GM18519 (cell line): ENCODE data around the gene CHCHD6.

Experiments used
- ATAC-seq: cut with Tn5 transposase; IDR thresholded peaks from one replicate; pipeline ENCODE4 v1.9.1; 2021; ENCODE audit warnings: mild to moderate bottlenecking, moderate library complexity; ENCODE audit not compliant: unreplicated experiment, low FRiP score

Gene CHCHD6

DNA sequence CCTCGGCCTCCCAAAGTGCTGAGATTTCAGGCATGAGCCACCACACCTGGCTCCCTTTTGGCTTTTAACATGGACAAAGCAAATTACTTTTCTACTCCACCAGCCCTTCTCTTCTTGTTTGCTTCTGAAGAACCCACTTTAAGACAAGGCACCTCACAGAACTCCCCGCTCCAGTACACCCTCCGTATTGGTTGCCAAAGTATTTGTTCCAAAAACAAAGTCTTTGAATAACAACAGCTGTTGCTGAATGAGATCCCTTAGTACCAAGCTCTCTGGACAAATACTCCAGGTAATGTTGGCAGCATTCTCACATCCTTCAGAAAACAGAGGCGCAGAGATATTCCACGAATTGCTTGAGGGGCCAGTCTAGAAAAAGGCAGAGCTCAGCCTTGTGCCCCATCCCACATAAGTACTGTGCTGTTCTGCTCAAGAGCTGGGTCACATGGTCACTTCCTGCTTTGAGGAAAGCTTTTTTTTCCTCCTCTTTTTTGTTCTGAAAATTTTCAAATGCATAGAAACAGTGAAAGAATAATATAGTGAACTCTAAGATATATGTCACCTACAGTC, 7.3 kb upstream of the CHCHD6 start:
- ATAC-seq, result no peak

DNA sequence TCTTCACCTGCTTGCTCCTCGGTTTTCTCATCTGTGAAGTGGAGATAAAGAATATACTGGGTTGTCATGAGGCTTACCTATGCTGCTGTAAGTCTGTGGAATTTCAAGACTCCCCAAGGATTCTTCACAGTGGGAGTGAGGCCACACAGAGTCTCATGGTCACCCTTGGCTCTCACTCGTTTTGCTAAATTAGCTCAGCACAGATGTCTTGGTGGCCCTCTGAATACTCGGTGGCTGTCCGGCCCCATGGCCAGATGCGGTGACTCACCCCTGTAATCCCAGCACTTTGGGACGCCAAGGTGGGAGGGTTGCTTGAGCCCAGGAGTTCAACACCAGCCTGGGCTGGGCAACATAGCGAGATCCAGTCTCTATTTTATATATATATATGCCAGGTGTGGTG, 5.0 kb upstream of the CHCHD6 start:
- ATAC-seq, result no peak

DNA sequence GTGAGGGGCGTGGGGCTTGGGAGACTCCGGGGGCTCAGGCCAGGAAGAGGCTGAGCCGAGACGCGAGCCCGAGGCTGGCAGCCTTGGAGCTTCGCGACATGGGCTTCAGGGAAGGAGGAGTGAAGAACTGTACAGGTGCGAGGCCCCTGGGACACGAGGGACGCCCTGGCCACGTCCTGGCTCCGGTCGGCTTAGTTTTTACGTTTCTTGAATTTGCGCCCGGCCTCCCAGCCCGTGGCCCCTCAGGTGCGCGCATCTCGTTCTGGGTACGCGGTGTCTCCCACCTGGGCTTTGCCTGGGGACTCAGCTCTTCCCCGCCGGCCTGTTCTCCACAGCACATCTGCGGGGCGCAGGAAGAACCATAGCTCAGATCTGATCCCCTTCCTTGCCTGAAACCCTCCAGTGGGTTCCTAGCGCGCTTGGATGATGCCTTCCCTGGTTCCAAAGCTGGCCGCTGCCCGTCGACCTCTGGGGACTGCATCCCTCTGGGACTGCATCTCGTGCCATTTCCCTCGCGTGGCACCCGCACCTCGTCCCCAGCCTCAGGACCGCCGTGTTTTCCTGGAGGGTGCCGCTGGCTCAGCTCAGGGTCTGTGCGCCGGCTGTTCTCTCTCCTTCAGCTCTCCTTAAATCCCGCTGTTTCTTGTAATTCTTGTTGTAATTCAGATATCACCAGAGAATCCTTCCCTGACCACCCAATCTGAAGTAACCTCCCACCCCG, 614 bp downstream of the CHCHD6 start:
- ATAC-seq, result no peak

DNA sequence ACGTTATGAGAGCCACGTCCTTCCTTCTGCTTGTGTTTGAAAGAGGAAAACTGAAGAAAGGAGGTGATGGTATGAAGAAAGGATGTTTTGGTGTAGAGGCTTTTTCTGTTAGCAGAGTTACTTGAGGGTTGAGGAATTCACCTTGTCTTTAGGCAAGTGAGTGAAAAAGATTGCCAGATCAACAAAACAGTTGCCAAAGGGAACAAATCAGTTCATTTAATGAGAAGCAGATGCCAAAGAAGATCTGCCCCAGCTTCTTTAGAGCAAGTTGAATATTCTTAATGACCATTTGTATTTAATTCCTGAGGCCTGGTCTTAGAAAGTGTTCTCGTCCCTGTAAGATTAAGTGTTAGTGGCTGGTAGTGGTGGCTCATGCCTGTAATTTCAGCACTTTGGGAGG, 2.6 kb downstream of the CHCHD6 start:
- no peak for ATAC-seq

DNA sequence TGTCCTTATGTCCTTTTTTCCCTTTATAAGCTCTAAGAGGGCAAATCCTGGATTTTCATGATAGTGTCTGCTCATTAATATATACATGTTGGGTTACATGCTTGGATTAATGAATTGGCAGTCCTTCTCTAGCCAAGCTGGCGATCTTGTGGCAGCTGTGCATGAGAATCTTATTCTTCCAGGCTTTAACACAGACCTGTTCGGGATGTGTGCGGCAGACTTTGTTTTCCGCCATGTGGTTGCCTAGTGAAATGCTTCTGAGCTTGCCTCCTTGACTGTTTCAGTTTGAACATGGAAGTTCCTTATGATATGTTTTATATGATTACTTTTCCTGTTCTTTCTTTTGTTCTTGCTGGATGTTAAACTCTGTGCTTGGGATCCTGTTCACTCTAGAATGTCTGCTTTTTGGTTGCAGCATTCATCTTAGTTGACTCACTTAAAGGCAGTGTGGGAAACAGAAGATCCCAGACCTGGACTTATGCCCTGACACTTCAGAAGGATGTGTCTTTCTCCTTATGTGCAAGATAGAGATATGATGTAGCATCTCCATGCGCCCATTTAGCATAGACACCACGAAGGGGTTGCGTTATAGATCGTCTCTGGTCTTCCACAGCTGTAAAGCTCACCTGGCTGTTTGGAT, 7.2 kb downstream of the CHCHD6 start:
- ATAC-seq, result no peak

DNA sequence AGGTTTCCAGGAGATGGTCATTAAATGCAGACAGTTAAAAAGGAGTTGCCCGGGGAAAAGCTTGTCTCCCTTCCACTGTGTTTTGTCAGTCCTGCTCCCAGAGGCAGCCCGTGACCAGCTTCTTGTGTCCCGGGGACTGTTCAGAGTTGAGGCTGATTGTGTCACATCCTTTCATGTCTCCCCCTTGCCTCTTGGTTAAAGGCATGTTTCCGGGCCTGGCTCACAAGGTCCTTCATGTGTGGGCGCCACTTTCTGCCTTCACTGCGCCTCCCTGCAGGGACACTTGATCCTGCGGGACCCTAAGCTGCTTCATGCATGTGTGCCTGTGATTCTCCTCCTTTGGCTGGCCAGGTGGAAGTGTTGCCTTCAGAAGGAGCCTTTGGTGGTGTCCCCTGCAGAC, 9.2 kb downstream of the CHCHD6 start:
- ATAC-seq, result no peak

DNA sequence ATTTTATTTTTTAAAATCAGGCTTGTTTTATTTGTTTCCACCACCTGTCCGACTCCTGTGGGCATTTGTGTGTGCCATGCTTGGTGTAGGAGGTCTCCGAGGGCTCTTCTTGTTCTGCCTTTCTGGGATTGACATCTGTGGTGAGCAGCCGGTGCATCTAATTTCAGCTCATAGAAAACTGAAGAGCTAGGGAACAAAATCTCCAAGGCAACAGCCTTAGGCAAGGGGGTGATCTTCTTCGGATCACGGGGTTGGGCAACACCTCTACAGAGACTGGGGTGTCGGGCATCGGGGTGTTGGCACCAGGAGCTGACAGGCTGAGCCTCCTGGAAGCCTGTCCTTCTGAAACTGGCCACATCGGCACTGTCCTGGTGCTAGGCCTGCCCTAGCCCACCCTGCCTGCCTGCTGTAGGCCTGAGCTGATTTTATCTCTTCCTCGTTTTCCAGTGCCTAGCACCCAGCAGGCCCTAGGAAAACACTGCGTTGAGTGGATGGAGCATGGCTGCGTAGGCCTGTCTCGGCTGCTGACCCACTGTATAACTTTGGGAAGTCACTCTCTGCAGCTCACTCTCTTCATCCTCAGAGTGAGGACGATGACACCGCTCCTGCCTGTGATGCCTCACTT, 10.3 kb downstream of the CHCHD6 start:
- ATAC-seq, result no peak

DNA sequence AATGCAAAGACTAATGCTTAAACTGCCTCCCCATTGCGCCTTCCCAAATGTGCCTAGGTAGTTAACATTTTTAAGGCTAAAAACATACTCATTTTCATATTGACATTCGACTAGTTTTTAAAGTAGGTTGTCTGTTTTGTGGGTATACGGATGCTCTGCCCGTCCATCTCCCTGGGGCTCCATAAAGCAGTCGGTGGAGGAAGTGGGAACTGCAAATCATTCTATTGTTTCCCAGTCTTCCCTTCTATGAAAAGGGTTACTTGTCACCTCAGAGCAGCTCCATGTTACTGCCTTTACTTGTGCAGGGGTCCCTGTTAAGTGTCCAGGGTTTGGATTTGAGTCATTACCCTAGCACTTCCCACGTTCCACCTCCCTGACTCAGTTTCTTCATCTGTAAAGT, 10.9 kb downstream of the CHCHD6 start:
- no peak for ATAC-seq

DNA sequence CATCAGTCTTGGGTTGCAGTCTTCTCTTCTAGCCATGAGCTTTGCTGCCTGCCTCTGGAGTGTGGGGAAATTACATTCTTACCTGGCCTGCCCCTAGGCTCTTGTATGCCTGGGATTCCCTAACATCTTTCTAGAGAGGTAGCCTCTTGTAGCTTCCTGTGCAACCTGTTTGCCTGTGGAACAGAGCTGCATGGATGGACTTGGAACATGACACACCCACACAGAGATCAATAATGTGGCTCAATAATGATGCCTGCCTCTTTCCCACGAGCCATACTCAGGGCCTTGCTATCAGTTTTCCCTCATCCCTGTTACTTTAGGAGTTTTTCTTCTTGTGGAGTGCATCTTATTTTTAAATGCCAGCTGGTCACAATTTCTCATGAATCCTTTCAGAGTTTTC, 11.4 kb downstream of the CHCHD6 start:
- no peak for ATAC-seq

DNA sequence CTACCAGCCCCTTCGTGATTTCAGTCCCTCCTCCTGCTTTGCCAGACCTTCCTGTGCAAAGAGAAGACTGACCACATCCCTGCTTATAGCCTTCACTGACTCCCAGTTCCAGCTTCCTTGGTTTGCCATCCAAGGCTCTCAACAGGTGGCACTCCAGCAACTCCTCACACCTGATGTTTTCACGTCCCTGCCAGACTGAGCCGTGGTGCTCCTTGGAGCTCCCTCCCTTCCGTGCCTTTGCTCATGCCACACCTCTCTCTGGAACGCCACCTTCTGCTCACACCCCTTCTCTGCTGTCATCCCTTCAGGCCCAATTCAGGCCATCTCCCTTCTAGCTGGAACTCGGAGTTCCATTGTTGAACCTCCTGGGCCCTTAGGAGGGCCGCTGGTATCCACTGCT, 12.0 kb downstream of the CHCHD6 start:
- no peak for ATAC-seq

DNA sequence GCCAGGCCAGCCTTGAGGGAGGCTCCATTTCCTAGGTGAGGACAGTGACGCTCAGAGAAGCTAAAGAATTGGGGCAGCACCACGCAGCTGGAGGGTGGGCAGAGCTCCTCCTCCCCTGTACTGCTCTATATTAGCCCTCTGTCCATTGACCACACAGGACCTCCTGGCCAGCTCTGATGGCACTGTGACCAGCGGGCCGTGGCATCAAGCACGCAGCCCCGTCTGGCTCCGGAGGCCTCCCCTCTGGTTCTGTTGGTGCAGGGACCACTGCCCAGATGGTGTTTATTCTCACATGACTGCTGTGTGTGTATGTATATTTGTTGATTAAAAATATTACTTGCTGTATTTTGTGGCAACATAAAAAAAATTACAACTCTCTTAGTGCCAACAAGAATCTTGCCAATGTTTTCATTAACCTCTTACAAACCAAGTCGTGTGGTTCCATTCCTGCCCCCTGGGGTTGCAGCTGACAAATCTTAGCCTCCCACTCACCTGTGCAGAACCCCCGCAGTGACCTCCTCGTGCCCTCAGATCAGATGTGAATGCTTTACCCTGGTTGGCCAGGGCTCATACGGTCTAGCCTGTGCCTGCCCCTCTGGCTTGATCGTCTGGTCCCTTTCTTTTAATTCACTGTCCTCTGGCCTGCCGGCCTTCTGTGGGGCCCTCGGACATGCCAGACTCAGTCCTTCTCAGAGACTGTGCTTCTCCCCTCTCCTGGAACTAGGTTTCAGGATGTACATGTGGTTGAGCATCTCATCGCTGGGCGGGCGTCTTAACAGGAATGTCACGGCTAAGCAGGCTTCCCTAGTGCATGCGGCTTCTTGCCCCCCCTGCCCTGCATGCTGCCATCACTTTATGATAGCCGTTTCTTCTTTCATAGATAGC, 14.8 kb downstream of the CHCHD6 start:
- no peak for ATAC-seq

DNA sequence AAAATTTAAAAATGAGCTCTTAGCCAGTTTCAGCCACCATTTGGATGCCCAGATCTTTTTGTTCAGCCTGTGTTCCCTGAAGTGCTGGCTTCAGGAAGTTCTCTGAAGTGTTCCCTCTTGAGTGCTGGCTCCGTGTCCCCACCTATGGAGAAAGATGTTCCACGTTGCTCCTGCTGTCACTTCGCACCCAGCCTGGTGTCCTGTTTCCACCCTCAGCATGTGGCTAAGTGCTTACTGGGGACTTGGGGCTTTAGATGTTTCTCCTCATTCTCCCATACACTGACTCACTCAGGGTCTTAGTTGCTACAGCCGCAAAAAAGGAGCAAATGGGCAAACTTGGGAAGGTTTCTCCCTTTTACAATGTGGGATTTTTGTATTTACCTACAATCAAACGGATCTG, 16.6 kb downstream of the CHCHD6 start:
- ATAC-seq, result no peak

DNA sequence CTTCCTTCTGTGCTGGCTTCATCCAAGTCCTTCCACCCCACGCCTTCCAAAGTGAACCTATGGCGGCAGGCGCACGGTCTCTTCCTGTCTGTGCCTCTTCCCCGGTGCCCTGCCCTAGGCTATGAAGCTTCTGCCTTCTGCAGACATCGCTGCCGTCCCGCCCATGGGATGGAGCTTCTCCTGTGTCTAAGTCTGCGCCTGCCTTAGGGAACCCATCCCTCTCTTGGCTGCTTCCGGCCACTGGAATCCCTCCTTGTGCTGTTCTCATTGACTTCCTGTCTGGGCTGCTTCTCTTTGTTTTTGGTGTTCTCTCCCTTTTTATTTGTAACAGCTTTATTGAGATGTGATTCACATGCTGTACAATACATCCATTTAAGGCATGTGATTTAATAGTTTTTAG, 17.2 kb downstream of the CHCHD6 start:
- ATAC-seq, result no peak

DNA sequence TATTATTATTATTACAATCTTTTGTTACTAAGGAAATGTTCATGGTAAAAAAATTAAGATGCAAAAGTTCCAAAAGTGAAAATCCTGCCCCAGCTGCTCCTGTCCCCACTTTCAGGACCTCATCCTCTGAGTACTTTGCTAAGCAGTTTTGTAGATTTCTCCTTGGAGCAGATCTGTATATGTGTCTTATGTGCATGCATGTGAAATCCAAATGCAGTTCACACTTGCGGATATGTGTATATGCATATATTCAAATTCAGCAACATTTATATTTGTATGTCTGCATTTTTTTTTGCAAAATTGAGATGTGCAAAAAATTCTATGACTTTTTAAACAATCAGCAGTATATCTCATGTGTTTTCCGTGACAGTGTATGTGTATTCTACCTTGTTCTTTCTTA, 19.2 kb downstream of the CHCHD6 start:
- no peak for ATAC-seq

DNA sequence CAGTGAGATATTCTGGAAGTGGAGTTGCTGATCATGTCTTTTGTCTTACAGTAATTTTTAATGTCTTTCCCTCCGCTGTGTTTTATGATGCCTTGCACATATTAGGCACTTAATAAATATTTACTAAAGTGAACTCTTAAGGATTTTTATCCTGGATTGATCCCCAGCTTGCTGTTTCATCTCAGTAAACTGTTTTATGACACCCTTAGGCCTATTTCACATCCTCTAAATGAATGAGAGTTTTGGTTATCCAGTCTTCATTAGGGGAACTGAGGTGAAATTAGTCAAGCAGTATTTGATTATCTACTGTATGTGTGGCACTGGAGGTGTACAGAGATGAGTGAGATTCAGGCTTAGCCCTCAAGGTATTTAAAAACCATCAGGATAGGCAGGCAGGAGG, 19.8 kb downstream of the CHCHD6 start:
- ATAC-seq, result no peak

DNA sequence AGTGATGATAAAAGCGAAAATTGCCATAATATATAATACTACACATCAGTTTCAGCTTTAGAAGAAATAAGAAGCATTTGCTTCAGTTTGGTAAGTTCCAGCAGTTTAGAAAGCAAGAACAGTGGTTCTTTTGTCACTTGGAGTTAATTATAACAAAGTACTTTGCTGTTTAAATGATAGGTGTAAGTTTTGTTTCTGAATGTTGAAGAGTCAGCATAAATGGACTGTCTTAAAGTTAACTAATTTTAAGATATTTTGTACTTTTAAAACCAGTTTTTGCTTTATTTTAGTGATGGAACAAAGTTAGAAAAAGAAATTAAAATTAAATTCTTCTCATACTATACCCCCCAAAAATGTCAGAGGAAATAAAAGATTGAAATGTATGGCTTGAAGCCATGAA, 24.6 kb downstream of the CHCHD6 start:
- no peak for ATAC-seq

DNA sequence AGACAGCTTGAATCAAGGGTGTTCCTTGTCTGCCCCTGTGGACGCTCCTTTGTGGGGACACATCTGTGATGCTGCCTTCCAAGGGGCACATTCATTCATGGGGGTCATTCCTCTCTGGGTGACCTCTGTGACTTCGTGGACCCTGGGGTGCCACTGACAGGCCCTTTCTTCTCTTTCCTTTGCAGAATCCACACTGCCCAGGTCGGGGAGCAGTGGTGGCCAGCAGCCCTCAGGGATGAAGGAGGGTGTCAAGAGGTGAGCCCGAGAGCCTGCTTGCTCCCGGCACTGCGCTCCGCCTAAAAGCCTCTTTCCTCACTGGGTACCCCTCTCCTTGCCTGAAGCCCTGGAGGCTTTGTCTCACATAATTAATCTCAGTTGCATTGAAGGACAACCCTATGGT, 26.3 kb downstream of the CHCHD6 start:
- ATAC-seq, result no peak

DNA sequence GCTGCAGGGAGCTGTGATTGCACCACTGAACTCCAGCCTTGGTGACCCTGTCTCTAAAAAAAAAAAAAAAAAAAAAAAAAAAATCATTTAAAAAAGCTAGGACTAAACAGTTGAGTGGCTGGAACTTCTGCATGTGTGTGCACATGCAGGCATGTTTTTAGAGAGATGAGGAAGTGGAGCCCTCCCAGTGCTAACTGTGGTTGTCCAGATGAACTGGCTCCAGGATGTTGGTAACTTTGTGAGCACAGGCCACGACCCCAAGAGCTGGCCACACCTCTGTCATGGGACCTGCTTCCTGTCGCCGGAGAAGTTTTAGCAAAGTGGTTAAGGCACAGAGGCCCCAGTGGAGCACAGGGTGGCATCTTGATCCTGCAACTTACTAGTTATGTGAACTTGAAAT, 27.0 kb downstream of the CHCHD6 start:
- ATAC-seq, result no peak

DNA sequence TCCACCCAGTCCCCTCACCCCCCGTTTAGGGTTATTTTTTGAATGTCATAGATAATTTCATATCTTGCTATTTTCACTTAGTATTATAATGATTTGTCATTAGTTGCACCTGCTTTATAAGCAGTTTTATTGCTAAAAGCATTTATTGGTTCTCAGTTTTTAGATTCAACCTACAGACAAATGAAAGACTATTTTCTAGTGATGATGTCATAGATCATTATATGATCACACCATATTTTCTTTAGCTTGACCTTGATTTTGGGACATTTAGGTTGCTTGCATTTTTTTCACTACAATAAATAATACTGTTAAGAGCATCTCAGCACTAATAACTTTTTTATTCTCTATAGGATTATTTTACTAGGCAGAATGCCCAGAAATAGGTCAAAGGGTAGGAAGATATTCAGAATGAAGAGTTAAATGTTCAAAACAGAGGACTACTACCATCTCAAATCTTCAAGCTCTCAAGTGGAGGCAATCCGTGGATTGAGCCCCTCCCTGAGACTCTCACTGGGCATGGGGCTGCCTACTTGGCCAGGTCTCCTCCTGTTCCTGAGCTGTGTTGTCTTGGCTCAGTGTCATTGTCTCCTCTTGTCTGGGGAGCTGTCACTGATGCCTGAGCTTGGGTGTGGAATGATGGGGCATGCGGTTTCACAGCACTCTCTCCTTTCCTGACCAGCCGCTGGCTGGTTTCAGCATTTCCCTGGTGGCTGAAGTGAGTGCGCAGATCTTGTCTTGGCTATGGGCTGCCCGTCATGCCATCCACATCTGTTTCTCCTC, 28.4 kb downstream of the CHCHD6 start:
- ATAC-seq, result no peak

DNA sequence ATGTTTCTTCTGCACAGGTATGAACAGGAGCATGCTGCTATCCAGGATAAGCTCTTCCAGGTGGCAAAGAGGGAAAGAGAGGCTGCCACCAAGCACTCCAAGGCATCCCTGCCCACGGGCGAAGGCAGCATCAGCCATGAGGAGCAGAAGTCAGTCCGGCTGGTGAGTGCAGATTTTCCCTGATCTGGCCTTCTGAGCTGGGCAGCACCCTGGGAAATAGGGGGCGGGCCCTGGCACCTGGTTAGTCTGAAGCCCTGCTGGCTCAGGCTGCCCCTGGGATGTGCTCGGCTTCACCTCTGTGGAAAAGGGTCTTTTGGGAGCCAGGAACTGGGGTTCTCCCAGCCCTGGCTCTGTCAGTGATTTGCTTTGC, 29.0 kb downstream of the CHCHD6 start:
- ATAC-seq, result no peak
